Measurements from ENCODE around the gene PLXNA2.

- TF ChIP-seq CTCF (IDR thresholded peaks at IDR 0.05), result no peak
- no peak for TF ChIP-seq POLR2A (IDR thresholded peaks at IDR 0.05)
Observed at GRCh38 chr1:208061118-208061517, 183.1 kb downstream of the PLXNA2 start.
